K562 (cell line): ENCODE measurements around the gene MPDZ. TPM values are rescaled to one million over a fixed set of nuclear protein-coding genes. Genes with fewer than 3 reads are reported as not detected.

Source experiments
- E4F1 ChIP-seq: fragments of 250-450 bp; sonication (Bioruptor Pico); IDR thresholded peaks from 2 replicates; pipeline ENCODE4 v1.5.0; 2021; ENCODE audit warnings: mild to moderate bottlenecking, borderline replicate concordance
- GTF3C2 ChIP-seq: IDR thresholded peaks from 3 replicates; pipeline ENCODE4 v1.6.1; 2011; ENCODE audit warnings: borderline replicate concordance, mild to moderate bottlenecking, moderate library complexity; ENCODE audit not compliant: insufficient read length; ENCODE audit errors: extremely low read depth
- REST ChIP-seq, 2 experiments: fragments of 450-650 bp; formaldehyde crosslinking in 1 of 2; IDR thresholded peaks; 2 replicates each; pipeline versions ENCODE4 v1.4.0 to v1.6.1; 2014 to 2020; ENCODE audit warnings: mild to moderate bottlenecking in 2 of 2, borderline replicate concordance in 1 of 2, low read depth in 1 of 2
- TAF15 ChIP-seq: fragments of 200-400 bp; formaldehyde crosslinking; IDR thresholded peaks from 2 replicates; pipeline ENCODE4 v1.6.1; 2017; ENCODE audit warnings: mild to moderate bottlenecking, low read depth, low read length, moderate library complexity
- THRAP3 ChIP-seq: fragments of 450-650 bp; IDR thresholded peaks from 2 replicates; pipeline ENCODE4 v1.6.1; 2016; ENCODE audit warnings: mild to moderate bottlenecking, inconsistent platforms, borderline replicate concordance
- USF1 ChIP-seq: sonication (generic); formaldehyde crosslinking; IDR thresholded peaks from 2 replicates; pipeline ENCODE4 v1.9.0; 2022; ENCODE audit warnings: mild to moderate bottlenecking, missing genetic modification reagents
- ZBTB5 ChIP-seq: fragments of 450-650 bp; IDR thresholded peaks from 2 replicates; pipeline ENCODE4 v1.6.1; 2017; ENCODE audit warnings: antibody characterized with exemption
- ZNF133 ChIP-seq: fragments of 250-450 bp; sonication (Bioruptor Pico); IDR thresholded peaks from 2 replicates; pipeline ENCODE4 v1.4.0; 2020; ENCODE audit warnings: mild to moderate bottlenecking
- polyA plus RNA-seq, 8 experiments: library from polyadenylated mRNA; depleted of rRNA in 4 of 8; stranded (reverse) in 5 of 8; unstranded in 3 of 8; fragments of >200 nt; fragmentation: Nextera tagmentation in 2 of 8; fragmentation: Illumina TruSeq in 1 of 8; extraction: Ambion mirVana in 2 of 8; extraction: Trizol in 1 of 8; gene quantifications; 2 replicates each; pipeline versions ENCODE4 v1.2.1 to v1.2.3, GENCODE V29; 2011 to 2014; ENCODE audit warnings: inconsistent platforms in 1 of 8, missing spikeins in 1 of 8
- total RNA-seq, 7 experiments: library from RNA; depleted of rRNA in 6 of 7; stranded (reverse); fragments of >200 nt in 6 of 7; fragmentation: Illumina TruSeq in 2 of 7; extraction: Trizol in 2 of 7; gene quantifications; 2 replicates each; pipeline versions ENCODE4 v1.2.1 to v1.2.3, GENCODE V29; 2011 to 2021; ENCODE audit warnings: low replicate concordance in 1 of 7

The MPDZ gene
- total and polyA plus RNA-seq, 9 of the 15 experiments (the other 6 are each of a cell fraction or from before 2014, with no cell fraction given) = 3.9 to 13.2 (median 5.7) TPM

GRCh38 chr9:13141629-13142028 lies 137.9 kb downstream of the MPDZ start (continued):
- TF ChIP-seq REST (IDR thresholded peaks at IDR 0.05; ENCODE audit: borderline replicate concordance) (no peak), REST (CRISPR knock-in tag; IDR thresholded peaks at IDR 0.05; ENCODE audit: low read depth) (no peak), E4F1 (CRISPR knock-in tag) (no peak), ZNF133 (CRISPR knock-in tag) (no peak), GTF3C2 (no peak), THRAP3 (no peak), USF1 (CRISPR knock-in tag) (no peak), ZBTB5 (no peak), TAF15 (no peak)
